HEK293T (cell line): ENCODE data around the gene UBAP1L.

Source experiments
- BHLHE40 ChIP-seq: fragments of 450-650 bp; IDR thresholded peaks from 2 replicates; pipeline ENCODE4 v1.6.1; 2016; ENCODE audit warnings: mild to moderate bottlenecking, moderate library complexity, borderline replicate concordance
- ELF4 ChIP-seq: fragments of 450-650 bp; IDR thresholded peaks from 2 replicates; pipeline ENCODE4 v1.6.1; 2017; ENCODE audit warnings: antibody characterized with exemption
- FOXM1 ChIP-seq: fragments of 450-650 bp; IDR thresholded peaks from 2 replicates; pipeline ENCODE4 v1.6.1; 2017; ENCODE audit warnings: mild to moderate bottlenecking, borderline replicate concordance
- HDGF ChIP-seq: fragments of 450-650 bp; IDR thresholded peaks from 2 replicates; pipeline ENCODE4 v1.6.1; 2017; ENCODE audit warnings: antibody characterized with exemption, borderline replicate concordance
- SP1 ChIP-seq: fragments of 450-650 bp; IDR thresholded peaks from 2 replicates; pipeline ENCODE4 v1.6.1; 2017
- SUZ12 ChIP-seq: fragments of 450-650 bp; IDR thresholded peaks from 2 replicates; pipeline ENCODE4 v1.6.1; 2016; ENCODE audit warnings: mild to moderate bottlenecking
- ZNF384 ChIP-seq: fragments of 450-650 bp; IDR thresholded peaks from 2 replicates; pipeline ENCODE4 v1.6.1; 2016
- TF ChIP-seq, protein P1 (sequence below): fragments of 450-650 bp; IDR thresholded peaks from 2 replicates; pipeline ENCODE4 v1.6.1; 2016

GRCh38 chr15:65110676-65111292 is 4.2 kb downstream of the UBAP1L start:
- TF ChIP-seq, protein P1, sequence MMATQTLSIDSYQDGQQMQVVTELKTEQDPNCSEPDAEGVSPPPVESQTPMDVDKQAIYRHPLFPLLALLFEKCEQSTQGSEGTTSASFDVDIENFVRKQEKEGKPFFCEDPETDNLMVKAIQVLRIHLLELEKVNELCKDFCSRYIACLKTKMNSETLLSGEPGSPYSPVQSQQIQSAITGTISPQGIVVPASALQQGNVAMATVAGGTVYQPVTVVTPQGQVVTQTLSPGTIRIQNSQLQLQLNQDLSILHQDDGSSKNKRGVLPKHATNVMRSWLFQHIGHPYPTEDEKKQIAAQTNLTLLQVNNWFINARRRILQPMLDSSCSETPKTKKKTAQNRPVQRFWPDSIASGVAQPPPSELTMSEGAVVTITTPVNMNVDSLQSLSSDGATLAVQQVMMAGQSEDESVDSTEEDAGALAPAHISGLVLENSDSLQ, result no peak
- no peak for TF ChIP-seq SUZ12
- TF ChIP-seq BHLHE40, result no peak
- no peak for TF ChIP-seq ELF4
- TF ChIP-seq FOXM1, result no peak
- TF ChIP-seq ZNF384, result no peak
- TF ChIP-seq HDGF, result no peak
- TF ChIP-seq SP1, result no peak
